GM12872 (cell line): ENCODE measurements around the gene FASN.

Source experiments
- TF ChIP-seq, protein P1 (sequence below): IDR thresholded peaks from 3 replicates; pipeline ENCODE4 v1.5.1; 2011; ENCODE audit warnings: low read depth, mild to moderate bottlenecking, low read length, moderate library complexity; ENCODE audit not compliant: insufficient read depth

Gene FASN

GRCh38 chr17:82029391-82029790, 68.6 kb downstream of the FASN start:
- TF ChIP-seq, protein P1, sequence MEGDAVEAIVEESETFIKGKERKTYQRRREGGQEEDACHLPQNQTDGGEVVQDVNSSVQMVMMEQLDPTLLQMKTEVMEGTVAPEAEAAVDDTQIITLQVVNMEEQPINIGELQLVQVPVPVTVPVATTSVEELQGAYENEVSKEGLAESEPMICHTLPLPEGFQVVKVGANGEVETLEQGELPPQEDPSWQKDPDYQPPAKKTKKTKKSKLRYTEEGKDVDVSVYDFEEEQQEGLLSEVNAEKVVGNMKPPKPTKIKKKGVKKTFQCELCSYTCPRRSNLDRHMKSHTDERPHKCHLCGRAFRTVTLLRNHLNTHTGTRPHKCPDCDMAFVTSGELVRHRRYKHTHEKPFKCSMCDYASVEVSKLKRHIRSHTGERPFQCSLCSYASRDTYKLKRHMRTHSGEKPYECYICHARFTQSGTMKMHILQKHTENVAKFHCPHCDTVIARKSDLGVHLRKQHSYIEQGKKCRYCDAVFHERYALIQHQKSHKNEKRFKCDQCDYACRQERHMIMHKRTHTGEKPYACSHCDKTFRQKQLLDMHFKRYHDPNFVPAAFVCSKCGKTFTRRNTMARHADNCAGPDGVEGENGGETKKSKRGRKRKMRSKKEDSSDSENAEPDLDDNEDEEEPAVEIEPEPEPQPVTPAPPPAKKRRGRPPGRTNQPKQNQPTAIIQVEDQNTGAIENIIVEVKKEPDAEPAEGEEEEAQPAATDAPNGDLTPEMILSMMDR = no peak

DNA sequence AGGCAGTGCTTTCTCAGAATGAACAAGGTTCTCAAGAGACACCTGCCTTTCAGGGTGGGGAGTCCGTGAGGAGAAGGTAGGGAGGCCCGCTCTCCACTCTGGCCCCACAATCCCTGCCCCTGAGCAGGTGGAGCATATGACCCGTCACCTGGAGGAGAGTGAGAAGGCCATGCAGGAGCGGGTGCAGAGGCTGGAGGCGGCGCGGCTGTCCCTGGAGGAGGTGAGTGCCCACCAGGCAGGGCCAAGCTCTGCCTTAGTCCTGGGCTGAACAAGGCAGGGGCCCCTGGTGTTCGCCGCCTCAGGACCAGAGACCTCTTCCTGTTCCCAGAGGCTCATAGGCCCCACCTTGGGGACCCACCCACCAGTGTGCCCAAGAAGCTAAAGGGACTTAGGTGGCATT, 69.1 kb downstream of the FASN start:
- TF ChIP-seq, protein P1 = no peak
